ENCODE data around the gene TRIM26. TPM values are rescaled to one million over a fixed set of nuclear protein-coding genes. Genes with fewer than 3 reads are reported as not detected.

TRIM26 gene
- total RNA-seq, 1 donor from 2014 or later = 52.9 TPM

DNA sequence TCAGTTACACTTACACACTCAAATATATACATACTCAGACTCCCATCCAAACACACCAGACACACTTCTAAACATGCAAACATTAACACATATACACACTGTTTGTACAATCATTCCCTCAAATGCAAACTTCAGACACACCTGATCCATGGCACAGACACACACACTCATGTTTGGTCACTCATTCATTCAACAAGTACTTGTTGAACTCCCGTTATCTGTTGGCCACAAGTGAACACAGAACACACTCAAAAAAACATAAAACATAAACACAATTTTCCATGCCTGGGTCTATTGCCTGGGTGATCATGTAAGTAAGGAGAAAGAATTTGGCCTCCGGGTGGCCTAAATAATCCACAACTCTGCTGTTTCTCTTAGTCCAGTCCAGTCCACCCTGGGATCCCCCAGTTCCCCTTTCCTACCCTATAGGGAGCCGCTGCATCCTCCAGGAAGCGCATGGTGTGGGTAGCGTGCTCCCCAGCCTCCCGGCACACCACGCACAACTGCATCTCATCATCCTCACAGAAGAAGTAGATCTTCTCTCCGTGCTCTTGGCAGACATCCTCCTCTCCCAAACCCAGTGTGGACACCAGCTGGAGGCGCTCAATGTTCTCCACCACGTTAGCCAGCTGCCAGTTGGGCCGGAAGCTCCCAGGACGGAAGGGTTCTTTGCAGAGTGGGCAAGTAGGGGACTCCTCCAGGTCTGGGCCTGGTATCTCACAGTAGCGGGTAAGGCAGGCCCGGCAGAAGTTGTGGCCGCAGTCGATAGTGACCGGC, 53.0 kb downstream of the TRIM26 start:
- H3K27me3 Mint-ChIP-seq = peaks cover 42% of the 10 kb centered on the region
- H3K4me3 Mint-ChIP-seq (ENCODE audit: low read depth) = no peak overlapping the region
- H3K27ac Mint-ChIP-seq = no peak overlapping the region
- H3K4me1 Mint-ChIP-seq (ENCODE audit: low read depth) = no peaks in the 10 kb centered on the region
- no peak for DNase-seq (ENCODE audit: low spot score, unreplicated experiment)
- no peaks in the 10 kb centered on the region for H3K9me3 Mint-ChIP-seq (ENCODE audit: low read depth)
- TF ChIP-seq, protein P1, sequence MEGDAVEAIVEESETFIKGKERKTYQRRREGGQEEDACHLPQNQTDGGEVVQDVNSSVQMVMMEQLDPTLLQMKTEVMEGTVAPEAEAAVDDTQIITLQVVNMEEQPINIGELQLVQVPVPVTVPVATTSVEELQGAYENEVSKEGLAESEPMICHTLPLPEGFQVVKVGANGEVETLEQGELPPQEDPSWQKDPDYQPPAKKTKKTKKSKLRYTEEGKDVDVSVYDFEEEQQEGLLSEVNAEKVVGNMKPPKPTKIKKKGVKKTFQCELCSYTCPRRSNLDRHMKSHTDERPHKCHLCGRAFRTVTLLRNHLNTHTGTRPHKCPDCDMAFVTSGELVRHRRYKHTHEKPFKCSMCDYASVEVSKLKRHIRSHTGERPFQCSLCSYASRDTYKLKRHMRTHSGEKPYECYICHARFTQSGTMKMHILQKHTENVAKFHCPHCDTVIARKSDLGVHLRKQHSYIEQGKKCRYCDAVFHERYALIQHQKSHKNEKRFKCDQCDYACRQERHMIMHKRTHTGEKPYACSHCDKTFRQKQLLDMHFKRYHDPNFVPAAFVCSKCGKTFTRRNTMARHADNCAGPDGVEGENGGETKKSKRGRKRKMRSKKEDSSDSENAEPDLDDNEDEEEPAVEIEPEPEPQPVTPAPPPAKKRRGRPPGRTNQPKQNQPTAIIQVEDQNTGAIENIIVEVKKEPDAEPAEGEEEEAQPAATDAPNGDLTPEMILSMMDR (IDR thresholded peaks at IDR 0.05; ENCODE audit: unreplicated experiment) = no peak
- no peaks in the 10 kb centered on the region for H3K36me3 Mint-ChIP-seq (ENCODE audit: insufficient read depth)

DNA sequence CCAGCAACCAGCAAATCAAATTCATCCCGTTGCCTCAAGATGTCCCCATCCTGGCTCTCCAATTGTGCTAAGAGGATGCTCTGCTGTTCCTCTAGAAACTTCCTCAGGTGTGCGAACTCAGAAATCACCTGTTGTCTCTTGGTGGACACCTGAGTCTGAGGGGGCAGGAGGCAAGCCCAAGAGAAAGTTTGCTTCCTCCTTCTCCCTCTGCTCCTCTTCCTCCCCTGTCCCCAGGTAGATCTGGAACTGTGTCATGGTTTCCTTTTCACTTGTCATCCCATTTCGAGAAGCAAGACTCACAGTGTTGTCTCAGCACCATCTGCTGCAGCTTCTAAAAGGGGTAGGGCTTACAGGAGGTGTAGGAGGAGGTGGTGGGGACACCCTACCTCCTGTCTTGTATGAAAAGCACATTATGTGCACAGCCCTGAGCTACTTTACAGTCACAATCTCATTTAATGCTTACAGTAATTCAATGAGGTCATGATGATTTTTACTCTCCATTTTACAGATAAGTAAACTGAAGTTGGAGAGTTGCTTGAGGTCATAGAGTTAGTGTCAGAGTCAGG, 54.6 kb downstream of the TRIM26 start:
- Mint-ChIP-seq H3K36me3 (ENCODE audit: insufficient read depth) (no peaks in the 10 kb centered on the region), H3K4me1 (ENCODE audit: low read depth) (no peaks in the 10 kb centered on the region), H3K4me3 (ENCODE audit: low read depth) (no peak overlapping the region), H3K27me3 (peaks cover 48% of the 10 kb centered on the region), H3K27ac (no peak overlapping the region), H3K9me3 (ENCODE audit: low read depth) (no peaks in the 10 kb centered on the region)
- no peak for DNase-seq (ENCODE audit: low spot score, unreplicated experiment)
- TF ChIP-seq, protein P1 (IDR thresholded peaks at IDR 0.05; ENCODE audit: unreplicated experiment) = no peak

DNA sequence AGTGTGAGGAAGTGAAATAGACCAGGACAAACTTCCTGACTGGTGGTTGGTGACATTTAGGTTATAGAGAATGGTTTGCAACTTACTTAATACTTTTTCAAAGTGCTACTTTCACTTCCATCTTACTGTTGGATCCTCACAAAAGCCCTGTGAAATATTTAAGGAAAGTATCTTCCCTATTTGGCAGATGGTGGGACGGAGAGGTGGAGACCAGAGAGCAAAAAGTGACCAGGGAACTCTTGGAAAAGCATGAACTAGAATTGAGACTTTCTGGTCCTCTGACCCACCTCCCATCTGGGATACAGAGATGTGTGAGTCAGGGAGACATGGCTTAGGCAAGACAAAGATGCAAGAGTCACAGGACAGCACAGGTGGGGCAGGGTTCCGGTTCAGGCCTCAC, 55.2 kb downstream of the TRIM26 start:
- H3K9me3 Mint-ChIP-seq (ENCODE audit: low read depth) = no peaks in the 10 kb centered on the region
- no peaks in the 10 kb centered on the region for H3K4me1 Mint-ChIP-seq (ENCODE audit: low read depth)
- H3K4me3 Mint-ChIP-seq (ENCODE audit: low read depth) = no peak overlapping the region
- peaks cover 54% of the 10 kb centered on the region for H3K27me3 Mint-ChIP-seq
- no peak for DNase-seq (ENCODE audit: low spot score, unreplicated experiment)
- TF ChIP-seq, protein P1 (IDR thresholded peaks at IDR 0.05; ENCODE audit: unreplicated experiment) = no peak
- no peaks in the 10 kb centered on the region for H3K36me3 Mint-ChIP-seq (ENCODE audit: insufficient read depth)
- no peak overlapping the region for H3K27ac Mint-ChIP-seq

DNA sequence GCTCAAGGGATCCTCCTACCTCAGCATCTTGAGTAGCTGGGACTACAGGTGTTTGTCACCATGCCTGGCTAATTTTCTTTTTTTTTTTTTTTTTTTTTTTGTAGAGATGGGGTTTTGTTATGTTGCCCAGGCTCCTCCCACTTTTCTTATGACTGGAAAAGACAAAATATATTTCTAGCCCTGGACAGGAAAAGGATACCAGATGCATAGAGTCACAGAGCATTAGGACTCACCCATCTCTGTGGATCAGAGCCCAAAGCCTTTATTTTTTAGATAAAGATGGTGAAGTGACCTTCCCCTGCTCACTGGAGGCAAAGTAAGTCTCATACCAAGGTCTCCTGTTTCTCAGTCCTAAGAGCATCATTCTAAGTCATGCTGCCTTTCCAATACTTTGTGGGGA, 55.6 kb downstream of the TRIM26 start:
- H3K4me1 Mint-ChIP-seq (ENCODE audit: low read depth) = no peaks in the 10 kb centered on the region
- no peaks in the 10 kb centered on the region for H3K9me3 Mint-ChIP-seq (ENCODE audit: low read depth)
- TF ChIP-seq, protein P1 (IDR thresholded peaks at IDR 0.05; ENCODE audit: unreplicated experiment) = no peak
- no peak for DNase-seq (ENCODE audit: low spot score, unreplicated experiment)
- peaks cover 58% of the 10 kb centered on the region for H3K27me3 Mint-ChIP-seq
- no peak overlapping the region for H3K4me3 Mint-ChIP-seq (ENCODE audit: low read depth)
- no peak overlapping the region for H3K27ac Mint-ChIP-seq
- no peaks in the 10 kb centered on the region for H3K36me3 Mint-ChIP-seq (ENCODE audit: insufficient read depth)

DNA sequence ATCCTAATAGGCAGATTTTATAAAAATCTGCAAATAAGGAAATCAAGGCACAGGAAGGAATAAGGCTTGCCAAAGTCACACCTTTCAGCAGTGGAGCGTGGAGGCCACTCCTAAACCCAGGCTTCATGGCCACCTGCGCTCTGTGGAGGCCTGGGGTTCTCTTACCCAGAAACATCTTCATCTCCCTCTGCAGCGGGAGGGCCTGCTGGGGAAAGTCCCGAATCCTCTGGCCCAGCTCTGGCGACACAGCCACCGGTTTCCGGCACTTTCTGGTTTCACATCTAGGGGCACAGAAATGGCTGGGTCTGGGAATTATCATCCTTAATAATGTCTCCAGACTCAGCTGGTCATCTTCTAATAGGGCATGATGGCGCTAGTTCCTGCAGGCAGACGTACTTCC, 56.4 kb downstream of the TRIM26 start:
- TF ChIP-seq, protein P1 (IDR thresholded peaks at IDR 0.05; ENCODE audit: unreplicated experiment) = no peak
- Mint-ChIP-seq H3K27me3 (peaks cover 61% of the 10 kb centered on the region), H3K9me3 (ENCODE audit: low read depth) (no peaks in the 10 kb centered on the region), H3K27ac (no peak overlapping the region), H3K4me1 (ENCODE audit: low read depth) (no peaks in the 10 kb centered on the region), H3K36me3 (ENCODE audit: insufficient read depth) (no peaks in the 10 kb centered on the region), H3K4me3 (ENCODE audit: low read depth) (no peak overlapping the region)
- no peak for DNase-seq (ENCODE audit: low spot score, unreplicated experiment)
